ENCODE results near the gene TLCD5. TPM values are rescaled to one million over a fixed set of nuclear protein-coding genes. Genes with fewer than 3 reads are reported as not detected.
A peak's percentile ranks its signal among the peaks of the same experiment; 100 is the strongest.

TLCD5 gene
- total RNA-seq, 4 donors from 2014 or later, result 6.3 to 9.4 (median 8.2) TPM

GRCh38 chr11:120339394-120339890, 14.3 kb downstream of the TLCD5 start:
- Histone ChIP-seq H3K9me3 (no peaks in the 10 kb centered on the region), H3K4me1 (peaks cover 0 to 65% (median 31%) of the 10 kb centered on the region in 4 donors), H3K4me3 (peak overlapping the region; percentile 69 to 86 (median 83)), H3K36me3 (no peaks in the 10 kb centered on the region), H3K27me3 (no peaks in the 10 kb centered on the region), H3K27ac (peak overlapping the region; percentile 64 to 99 (median 91))
- WGBS, 2 donors, result 12 to 14% methylated on average over 6 of the region's 6 CpGs
- TF ChIP-seq POLR2A (IDR thresholded peaks at IDR 0.05) (peak in 1 of 2 donors; percentile 54), EP300 (IDR thresholded peaks at IDR 0.05) (peak in 1 of 2 donors; percentile 87), CTCF (IDR thresholded peaks at IDR 0.05) (no peak)
- DNase-seq (ENCODE audit: low spot score in 2 of 2), result no peak

GRCh38 chr11:120340529-120340928, 15.4 kb downstream of the TLCD5 start:
- Histone ChIP-seq H3K9me3 (no peaks in the 10 kb centered on the region), H3K4me3 (no peak overlapping the region), H3K4me1 (peaks cover 0 to 74% (median 38%) of the 10 kb centered on the region in 4 donors), H3K36me3 (no peaks in the 10 kb centered on the region), H3K27ac (peak overlapping the region in 3 of 4 donors; percentile 84 to 99 (median 98)), H3K27me3 (no peaks in the 10 kb centered on the region)
- DNase-seq (ENCODE audit: low spot score in 2 of 2), result no peak
- 12 to 20% methylated on average over 2 of the region's 2 CpGs for WGBS, 2 donors
- TF ChIP-seq CTCF (IDR thresholded peaks at IDR 0.05) (no peak), POLR2A (IDR thresholded peaks at IDR 0.05) (no peak), EP300 (IDR thresholded peaks at IDR 0.05) (no peak)

- no peaks in the 10 kb centered on the region for H3K27me3 ChIP-seq
- peak overlapping the region in 2 of 4 donors; percentile 30 to 99 for H3K27ac ChIP-seq
- H3K4me1 ChIP-seq, result peaks cover 0 to 88% (median 46%) of the 10 kb centered on the region in 4 donors
- TF ChIP-seq CTCF (IDR thresholded peaks at IDR 0.05) (no peak), EP300 (IDR thresholded peaks at IDR 0.05) (no peak), POLR2A (IDR thresholded peaks at IDR 0.05) (no peak)
- DNase-seq (ENCODE audit: low spot score in 2 of 2), result no peak
- 47 to 52% methylated on average over 3 of the region's 3 CpGs for WGBS, 2 donors
- no peak overlapping the region for H3K4me3 ChIP-seq
- no peaks in the 10 kb centered on the region for H3K36me3 ChIP-seq
- H3K9me3 ChIP-seq, result no peaks in the 10 kb centered on the region
Measured at GRCh38 chr11:120342226-120342625, 17.1 kb downstream of the TLCD5 start.

GRCh38 chr11:120342678-120343077, 17.6 kb downstream of the TLCD5 start:
- Histone ChIP-seq H3K36me3 (no peaks in the 10 kb centered on the region), H3K4me3 (no peak overlapping the region), H3K4me1 (peaks cover 0 to 93% (median 48%) of the 10 kb centered on the region in 4 donors), H3K9me3 (no peaks in the 10 kb centered on the region), H3K27me3 (no peaks in the 10 kb centered on the region), H3K27ac (peak overlapping the region in 1 of 4 donors; percentile 0)
- TF ChIP-seq POLR2A (IDR thresholded peaks at IDR 0.05) (no peak), CTCF (IDR thresholded peaks at IDR 0.05) (no peak)
- no peak for DNase-seq (ENCODE audit: low spot score in 2 of 2)
- WGBS, 2 donors, result 80 to 85% methylated on average over 3 of the region's 3 CpGs

GRCh38 chr11:120343429-120343828, 18.3 kb downstream of the TLCD5 start:
- no peak for DNase-seq (ENCODE audit: low spot score in 2 of 2)
- WGBS, 2 donors, result 77 to 81% methylated on average over 2 of the region's 2 CpGs
- Histone ChIP-seq H3K27ac (no peak overlapping the region), H3K36me3 (no peaks in the 10 kb centered on the region), H3K4me3 (no peak overlapping the region), H3K27me3 (no peaks in the 10 kb centered on the region), H3K4me1 (peaks cover 0 to 95% (median 51%) of the 10 kb centered on the region in 4 donors), H3K9me3 (no peaks in the 10 kb centered on the region)
- no peak for TF ChIP-seq POLR2A (IDR thresholded peaks at IDR 0.05)
- peak in 1 of 2 donors; percentile 16 for TF ChIP-seq EP300 (IDR thresholded peaks at IDR 0.05)

All from tibial nerve (tissue), 4 donors.